Measurements from ENCODE around the gene AP1G2. TPM values are rescaled to one million over a fixed set of nuclear protein-coding genes. Genes with fewer than 3 reads are reported as not detected.
A peak's percentile ranks its signal among the peaks of the same experiment; 100 is the strongest.

The AP1G2 gene
- total and polyA plus RNA-seq, 2 donors (not counting 1 experiment from before 2014, with no cell fraction given) = 648 to 1,185 TPM

GRCh38 chr14:23579311-23579630 is 11.7 kb upstream of the AP1G2 start:
- H3K4me3 ChIP-seq (ENCODE audit: control extremely low read depth in 1 of 5, extremely low read depth in 1 of 5, insufficient read depth in 1 of 5, low read depth in 2 of 5, low read length in 4 of 5) = no peak overlapping the region
- DNase-seq (no peak), ATAC-seq (ENCODE audit: low read depth) (no peak)
- no peak overlapping the region for H3K9ac ChIP-seq (ENCODE audit: low read length)
- Mint-ChIP-seq H3K27me3 (peaks cover 60% of the 10 kb centered on the region), H3K4me1 (peaks cover 16% of the 10 kb centered on the region), H3K4me3 (no peak overlapping the region), H3K27ac (no peak overlapping the region), H3K9me3 (ENCODE audit: insufficient read depth) (no peaks in the 10 kb centered on the region)
- peaks cover 0 to 17% (median 0%) of the 10 kb centered on the region in 3 donors for H3K9me3 ChIP-seq (ENCODE audit: control extremely low read depth in 1 of 3, control insufficient read depth in 2 of 3, insufficient read depth in 1 of 3, low read length in 2 of 3)
- peaks cover 0 to 56% (median 26%) of the 10 kb centered on the region in 4 experiments for H3K27me3 ChIP-seq (replicated peaks in 1 of 4; ENCODE audit: control extremely low read depth in 1 of 4, control insufficient read depth in 3 of 4, insufficient read depth in 4 of 4, low read length in 3 of 4)
- TF ChIP-seq CTCF (IDR thresholded peaks at IDR 0.05) (no peak), EZH2 (IDR thresholded peaks at IDR 0.05; ENCODE audit: borderline replicate concordance, insufficient read depth, low read depth, low read length, poor library complexity, severe bottlenecking) (no peak)
- WGBS (ENCODE audit: insufficient coverage) = 88% methylated on average over 3 of the region's 3 CpGs
- H3K4me2 ChIP-seq (replicated peaks; ENCODE audit: low read depth, low read length, poor library complexity, severe bottlenecking) = no peak overlapping the region
- no peaks in the 10 kb centered on the region for H3K36me3 ChIP-seq (replicated peaks in 1 of 2; ENCODE audit: control extremely low read depth in 1 of 2, control insufficient read depth in 1 of 2, extremely low read depth in 1 of 2, insufficient read depth in 2 of 2, low read length in 1 of 2)
- ChIA-PET CTCF (no interaction called here), POLR2A (interaction anchor here (0.6 kb wide), 1 partner anchor 25 kb away, joined by 7 read pairs; no protein-coding TSS in a partner anchor)
- H2AFZ ChIP-seq (ENCODE audit: insufficient read depth, low read depth, low read length, poor library complexity, severe bottlenecking) = no peak overlapping the region
- peaks cover 20 to 27% of the 10 kb centered on the region in 2 donors for H3K4me1 ChIP-seq (ENCODE audit: control insufficient read depth in 2 of 2, insufficient read depth in 2 of 2, low read length in 2 of 2)
- no peaks in the 10 kb centered on the region for H4K20me1 ChIP-seq (ENCODE audit: control insufficient read depth, insufficient read depth, low read length, poor library complexity, severe bottlenecking)
- H3K27ac ChIP-seq (ENCODE audit: low read length in 2 of 2) = no peak overlapping the region
- no peaks in the 10 kb centered on the region for H3K79me2 ChIP-seq (ENCODE audit: control insufficient read depth, insufficient read depth, low read length)
- intact Hi-C loops (cut with micrococcal nuclease) = no loop called here

- Histone ChIP-seq H3K9ac (ENCODE audit: low read length) (no peak within 1 kb of the TSS), H3K27ac (ENCODE audit: low read length in 2 of 2) (no peak within 1 kb of the TSS), H3K27me3 (replicated peaks in 1 of 4; ENCODE audit: control extremely low read depth in 1 of 4, control insufficient read depth in 3 of 4, insufficient read depth in 4 of 4, low read length in 3 of 4) (peaks cover 0 to 56% (median 26%) of the 10 kb centered on the region in 4 experiments), H3K4me3 (ENCODE audit: control extremely low read depth in 1 of 5, extremely low read depth in 1 of 5, insufficient read depth in 1 of 5, low read depth in 2 of 5, low read length in 4 of 5) (no peak within 1 kb of the TSS), H2AFZ (ENCODE audit: insufficient read depth, low read depth, low read length, poor library complexity, severe bottlenecking) (peak within 1 kb of the TSS; percentile 58), H3K36me3 (replicated peaks in 1 of 2; ENCODE audit: control extremely low read depth in 1 of 2, control insufficient read depth in 1 of 2, extremely low read depth in 1 of 2, insufficient read depth in 2 of 2, low read length in 1 of 2) (no peaks in the 10 kb centered on the region), H3K4me2 (replicated peaks; ENCODE audit: low read depth, low read length, poor library complexity, severe bottlenecking) (peak within 1 kb of the TSS; percentile 75), H3K4me1 (ENCODE audit: control insufficient read depth in 2 of 2, insufficient read depth in 2 of 2, low read length in 2 of 2) (peaks cover 20 to 27% of the 10 kb centered on the region in 2 donors), H3K79me2 (ENCODE audit: control insufficient read depth, insufficient read depth, low read length) (no peaks in the 10 kb centered on the region), H3K9me3 (ENCODE audit: control extremely low read depth in 1 of 3, control insufficient read depth in 2 of 3, insufficient read depth in 1 of 3, low read length in 2 of 3) (peaks cover 0 to 17% (median 0%) of the 10 kb centered on the region in 3 donors), H4K20me1 (ENCODE audit: control insufficient read depth, insufficient read depth, low read length, poor library complexity, severe bottlenecking) (no peaks in the 10 kb centered on the region)
- peaks cover 57% of the 10 kb centered on the region for H3K27me3 Mint-ChIP-seq
- intact Hi-C loops (cut with micrococcal nuclease) = no loop called here
- DNase-seq = peak; percentile 8
- H3K9me3 Mint-ChIP-seq (ENCODE audit: insufficient read depth) = no peaks in the 10 kb centered on the region
- ChIA-PET POLR2A (interaction anchor here (0.6 kb wide), 1 partner anchor 25 kb away, joined by 7 read pairs; no protein-coding TSS in a partner anchor), CTCF (interaction anchor here (0.7 kb wide), 1 partner anchor 15 kb away, joined by 3 read pairs; no protein-coding TSS in a partner anchor)
- peak within 1 kb of the TSS; percentile 26 for H3K4me3 Mint-ChIP-seq
- ATAC-seq (ENCODE audit: low read depth) = no peak
- 42% methylated on average over 17 of the region's 18 CpGs for WGBS (ENCODE audit: insufficient coverage)
- TF ChIP-seq EZH2 (IDR thresholded peaks at IDR 0.05; ENCODE audit: borderline replicate concordance, insufficient read depth, low read depth, low read length, poor library complexity, severe bottlenecking) = no peak
- TF ChIP-seq CTCF (IDR thresholded peaks at IDR 0.05) = no peak
- peaks cover 16% of the 10 kb centered on the region for H3K4me1 Mint-ChIP-seq
- no peak within 1 kb of the TSS for H3K27ac Mint-ChIP-seq
Measured at GRCh38 chr14:23578560-23579310, 11.1 kb upstream of the AP1G2 start, which contains the start of gene JPH4. Gene JPH4, minus strand, starts transcription at chr14:23578790. Its CDS starts 1,337 bp downstream, at chr14:23577453.
